Pons (tissue), 1 donor: Measurements from ENCODE around the gene PBX4.

Experiments used
- DNase-seq: peaks from one replicate; pipeline ENCODE4 v3.0.0-alpha.2; 2016; ENCODE audit warnings: low spot score

The PBX4 gene

GRCh38 chr19:19526581-19527370 lies 91.7 kb downstream of the PBX4 start:
- DNase-seq = no peak

- no peak for DNase-seq
These were observed 92.7 kb downstream of the PBX4 start for GRCh38 chr19:19525611-19526380.

DNA sequence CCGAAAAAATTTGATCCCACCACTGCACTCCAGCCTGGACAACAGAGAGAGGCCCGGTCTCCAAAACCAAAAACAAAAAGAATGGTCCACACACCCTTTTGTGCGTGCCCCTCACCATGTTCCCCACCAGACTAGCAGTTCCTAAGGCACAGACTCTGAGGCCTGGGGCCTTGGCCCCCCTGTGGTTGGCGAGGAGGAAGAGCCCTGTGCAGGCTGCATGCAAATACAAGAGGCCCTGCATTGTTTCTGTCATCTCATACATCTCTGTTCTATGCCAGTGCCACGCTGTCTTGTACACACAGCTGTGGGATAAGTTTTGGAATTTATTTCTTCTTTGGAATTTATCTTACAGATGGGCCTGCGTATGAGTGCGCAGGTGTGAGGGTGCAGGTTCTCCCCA lies 94.4 kb downstream of the PBX4 start:
- no peak for DNase-seq

GRCh38 chr19:19523177-19523576 lies 95.3 kb downstream of the PBX4 start:
- DNase-seq = no peak

- no peak for DNase-seq
These were observed 97.5 kb downstream of the PBX4 start for GRCh38 chr19:19520989-19521388.

DNA sequence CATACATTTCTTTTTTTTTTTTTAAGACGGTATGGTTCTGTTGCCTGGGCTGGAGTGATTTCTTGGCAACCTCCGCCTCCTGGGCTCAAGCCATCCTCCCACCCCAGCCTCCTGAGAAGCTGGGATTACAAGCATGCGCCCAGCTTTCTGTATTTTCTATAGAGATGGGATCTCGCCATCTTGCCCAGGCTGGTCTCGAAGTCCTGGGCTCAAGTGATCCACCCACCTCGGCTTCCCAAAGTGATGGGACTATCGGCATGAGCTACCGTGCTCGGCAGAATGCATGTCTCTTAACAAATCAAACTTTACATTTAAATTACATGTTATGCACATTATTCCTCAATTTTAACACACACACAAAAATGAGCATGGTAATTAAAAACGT lies 101.3 kb downstream of the PBX4 start:
- no peak for DNase-seq

GRCh38 chr19:19515642-19516519 lies 102.6 kb downstream of the PBX4 start, which contains the start of gene NDUFA13:
Gene NDUFA13 (plus strand): TSS chr19:19516225. CDS start chr19:19516239, 14 bp downstream.
- DNase-seq = peak; percentile 92

DNA sequence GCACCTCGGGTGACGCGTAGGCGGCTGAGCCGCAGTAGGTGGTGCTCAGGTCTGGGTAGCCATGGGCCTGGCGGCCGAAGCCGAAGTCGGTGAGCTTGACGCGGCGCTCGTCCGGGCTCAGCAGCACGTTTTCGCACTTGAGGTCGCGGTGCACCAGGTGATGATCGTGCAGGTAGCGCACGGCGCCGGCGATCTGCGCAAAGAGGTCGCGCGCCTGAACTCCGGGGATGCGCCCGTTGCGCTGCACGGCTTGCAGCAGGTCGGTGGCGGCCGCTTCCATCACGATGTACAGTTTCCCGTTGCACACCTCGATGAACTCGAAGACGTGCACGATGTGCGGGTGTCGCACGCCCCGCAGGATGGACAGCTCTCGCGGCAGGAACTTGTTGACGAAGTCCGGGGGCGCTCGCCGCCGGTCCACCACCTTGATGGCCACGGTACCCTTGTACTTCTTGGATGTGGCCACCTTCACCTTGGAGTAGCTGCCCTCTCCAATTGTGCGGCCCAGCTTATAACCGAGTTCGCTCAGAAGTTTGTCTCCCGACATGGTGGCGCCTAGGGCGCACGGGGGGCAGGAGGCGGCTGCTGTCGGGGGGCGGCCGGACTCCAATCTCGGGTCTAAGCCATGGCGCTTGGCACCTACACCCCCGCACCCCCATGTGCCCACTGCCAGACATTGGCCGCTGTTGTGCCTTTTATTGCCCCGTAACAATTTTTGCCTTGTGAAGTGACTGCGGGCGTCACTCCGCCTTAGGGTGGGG lies 103.4 kb downstream of the PBX4 start, which contains the start of gene TSSK6:
TSS of gene TSSK6 (minus strand) at position 668 of the 761 bp plus-strand sequence. CDS start at position 547, 121 bp downstream.
- DNase-seq = no peak

GRCh38 chr19:19514215-19514657 lies 104.3 kb downstream of the PBX4 start:
- no peak for DNase-seq

DNA sequence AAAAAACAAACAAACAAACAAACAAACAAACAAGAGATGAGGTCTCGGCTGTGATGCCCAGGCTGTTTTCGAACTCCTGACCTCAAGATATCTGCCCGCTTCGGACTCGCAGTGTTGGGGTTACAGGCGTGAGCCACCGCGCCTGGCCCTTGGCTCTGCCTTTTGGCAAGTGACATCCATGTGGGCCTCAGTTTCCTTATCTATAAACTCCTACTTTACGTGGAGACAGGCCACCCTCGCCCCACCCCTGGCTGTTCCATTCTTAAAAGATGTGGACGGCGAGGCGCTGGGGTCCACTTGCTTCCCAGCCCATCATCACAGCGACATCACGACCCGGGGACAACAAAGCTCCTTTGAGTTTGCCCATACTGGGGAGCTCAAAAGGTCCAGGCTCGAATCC lies 104.8 kb downstream of the PBX4 start:
- DNase-seq = no peak
